Ascending aorta (tissue), 2 donors: ENCODE measurements around the gene ATRNL1. TPM values are rescaled to one million over a fixed set of nuclear protein-coding genes. Genes with fewer than 3 reads are reported as not detected.

Experiments
- DNase-seq, 2 donors: peaks; one replicate each; pipeline ENCODE4 v3.0.0-alpha.2; 2019; ENCODE audit warnings: low spot score in 2 of 2
- H3K27ac ChIP-seq, 2 donors: fragments of 200-600 bp; sonication (generic); one replicate each; pipeline ENCODE4 v1.5.1; 2016 to 2017; ENCODE audit warnings: mild to moderate bottlenecking in 1 of 2
- H3K27me3 ChIP-seq: fragments of 200-600 bp; sonication (generic); one replicate; pipeline ENCODE4 v1.5.1; 2017
- H3K36me3 ChIP-seq, 2 donors: fragments of 200-600 bp; sonication (generic); one replicate each; pipeline ENCODE4 v1.5.1; 2016
- H3K4me1 ChIP-seq, 2 donors: fragments of 200-600 bp; sonication (generic); one replicate each; pipeline ENCODE4 v1.5.1; 2016 to 2017; ENCODE audit warnings: mild to moderate bottlenecking in 1 of 2
- H3K4me3 ChIP-seq, 2 donors: fragments of 200-600 bp; sonication (generic); one replicate each; pipeline ENCODE4 v1.5.1; 2016 to 2017; ENCODE audit warnings: mild to moderate bottlenecking in 1 of 2
- H3K9me3 ChIP-seq, 2 donors: fragments of 200-600 bp; sonication (generic); one replicate each; pipeline ENCODE4 v1.5.1; 2016
- intact Hi-C: fragments of 100-400 bp; cut with DNase I; formaldehyde crosslinking; loops from one replicate; pipeline ENCODE4 v1.15.1; 2023
- total RNA-seq: library from RNA; depleted of rRNA; stranded (reverse); fragments of >200 nt; gene quantifications from one replicate; pipeline ENCODE4 v1.1.0, GENCODE V29; 2016
- TF ChIP-seq, protein P1 (sequence below), 3 experiments: fragments of 200-600 bp in 2 of 3; fragments of 450-650 bp in 1 of 3; sonication (generic) in 2 of 3; IDR thresholded peaks; one replicate each; pipeline ENCODE4 v1.5.1; 2016 to 2019; ENCODE audit warnings: antibody characterized with exemption in 3 of 3, mild to moderate bottlenecking in 1 of 3, moderate library complexity in 1 of 3

ATRNL1 gene
- total RNA-seq, 1 donor from 2014 or later: 15.4 TPM

DNA sequence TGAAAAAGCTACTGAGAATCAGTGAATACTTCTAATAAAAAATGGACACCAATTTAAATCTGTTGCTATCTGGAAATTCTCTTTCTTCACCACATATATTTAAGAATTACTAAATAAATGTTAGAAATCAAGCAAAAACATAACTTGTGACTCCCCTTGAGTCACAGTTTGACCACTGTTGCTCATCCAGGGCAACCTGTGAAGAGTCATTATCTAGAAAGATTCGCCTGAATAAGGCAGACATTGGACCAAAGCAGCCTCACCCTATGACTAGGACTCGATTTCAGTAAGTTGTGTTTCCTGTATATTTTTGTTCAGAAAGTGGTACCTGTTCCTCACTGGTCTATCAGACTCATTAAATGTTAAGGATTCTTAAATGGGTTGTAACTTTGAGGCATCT lies 572.4 kb downstream of the ATRNL1 start:
- Histone ChIP-seq H3K9me3 (no peaks in the 10 kb centered on the region), H3K27ac (no peak overlapping the region), H3K27me3 (no peaks in the 10 kb centered on the region), H3K36me3 (no peaks in the 10 kb centered on the region), H3K4me3 (no peak overlapping the region), H3K4me1 (no peaks in the 10 kb centered on the region)
- no peak for DNase-seq
- intact Hi-C loops: no loop called here
- TF ChIP-seq, protein P1, sequence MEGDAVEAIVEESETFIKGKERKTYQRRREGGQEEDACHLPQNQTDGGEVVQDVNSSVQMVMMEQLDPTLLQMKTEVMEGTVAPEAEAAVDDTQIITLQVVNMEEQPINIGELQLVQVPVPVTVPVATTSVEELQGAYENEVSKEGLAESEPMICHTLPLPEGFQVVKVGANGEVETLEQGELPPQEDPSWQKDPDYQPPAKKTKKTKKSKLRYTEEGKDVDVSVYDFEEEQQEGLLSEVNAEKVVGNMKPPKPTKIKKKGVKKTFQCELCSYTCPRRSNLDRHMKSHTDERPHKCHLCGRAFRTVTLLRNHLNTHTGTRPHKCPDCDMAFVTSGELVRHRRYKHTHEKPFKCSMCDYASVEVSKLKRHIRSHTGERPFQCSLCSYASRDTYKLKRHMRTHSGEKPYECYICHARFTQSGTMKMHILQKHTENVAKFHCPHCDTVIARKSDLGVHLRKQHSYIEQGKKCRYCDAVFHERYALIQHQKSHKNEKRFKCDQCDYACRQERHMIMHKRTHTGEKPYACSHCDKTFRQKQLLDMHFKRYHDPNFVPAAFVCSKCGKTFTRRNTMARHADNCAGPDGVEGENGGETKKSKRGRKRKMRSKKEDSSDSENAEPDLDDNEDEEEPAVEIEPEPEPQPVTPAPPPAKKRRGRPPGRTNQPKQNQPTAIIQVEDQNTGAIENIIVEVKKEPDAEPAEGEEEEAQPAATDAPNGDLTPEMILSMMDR (IDR thresholded peaks at IDR 0.05): no peak

DNA sequence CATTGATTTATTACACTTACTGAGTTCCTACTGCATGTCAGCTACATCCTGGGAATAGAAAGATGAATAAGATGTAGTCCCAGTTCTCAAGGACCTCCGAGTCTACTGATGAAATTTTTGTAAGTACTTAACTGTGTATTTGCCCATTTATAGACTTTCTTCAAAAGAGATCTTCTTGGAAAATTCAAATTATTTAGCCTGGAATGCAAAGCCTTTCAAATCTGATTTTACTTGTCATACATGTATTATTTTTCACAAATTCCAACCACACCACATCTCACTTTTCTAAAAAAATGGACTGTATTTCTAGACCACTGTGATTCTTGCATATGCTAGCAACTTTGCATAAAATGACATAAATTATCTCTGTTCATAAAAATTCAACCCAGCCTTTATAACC lies 581.3 kb downstream of the ATRNL1 start:
- H3K9me3 ChIP-seq: no peaks in the 10 kb centered on the region
- no peak overlapping the region for H3K4me3 ChIP-seq
- H3K4me1 ChIP-seq: no peaks in the 10 kb centered on the region
- intact Hi-C loops: no loop called here
- TF ChIP-seq, protein P1 (IDR thresholded peaks at IDR 0.05): no peak
- no peak overlapping the region for H3K27ac ChIP-seq
- DNase-seq: no peak
- H3K27me3 ChIP-seq: no peaks in the 10 kb centered on the region
- H3K36me3 ChIP-seq: no peaks in the 10 kb centered on the region

DNA sequence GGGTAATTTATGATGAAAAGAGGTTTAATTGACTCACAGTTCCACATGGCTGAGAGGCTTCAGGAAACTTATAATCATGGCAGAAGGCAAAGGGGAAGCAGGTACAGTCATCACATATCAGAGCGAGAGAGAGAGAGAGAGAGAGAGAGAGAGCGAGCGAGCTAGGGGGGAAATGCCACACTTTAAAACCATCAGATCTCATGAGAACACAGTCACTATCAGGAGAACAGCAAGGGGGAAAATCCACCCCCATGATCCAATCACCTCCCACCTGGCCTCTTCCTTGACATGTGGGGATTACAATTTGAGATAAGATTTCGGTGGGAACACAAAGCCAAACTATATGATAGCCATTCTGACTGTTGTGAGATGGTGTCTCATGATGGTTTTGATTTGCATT lies 603.6 kb downstream of the ATRNL1 start:
- H3K27me3 ChIP-seq: no peaks in the 10 kb centered on the region
- no peaks in the 10 kb centered on the region for H3K9me3 ChIP-seq
- TF ChIP-seq, protein P1 (IDR thresholded peaks at IDR 0.05): no peak
- H3K27ac ChIP-seq: no peak overlapping the region
- no peaks in the 10 kb centered on the region for H3K4me1 ChIP-seq
- intact Hi-C loops: no loop called here
- no peak for DNase-seq
- no peak overlapping the region for H3K4me3 ChIP-seq
- no peaks in the 10 kb centered on the region for H3K36me3 ChIP-seq

DNA sequence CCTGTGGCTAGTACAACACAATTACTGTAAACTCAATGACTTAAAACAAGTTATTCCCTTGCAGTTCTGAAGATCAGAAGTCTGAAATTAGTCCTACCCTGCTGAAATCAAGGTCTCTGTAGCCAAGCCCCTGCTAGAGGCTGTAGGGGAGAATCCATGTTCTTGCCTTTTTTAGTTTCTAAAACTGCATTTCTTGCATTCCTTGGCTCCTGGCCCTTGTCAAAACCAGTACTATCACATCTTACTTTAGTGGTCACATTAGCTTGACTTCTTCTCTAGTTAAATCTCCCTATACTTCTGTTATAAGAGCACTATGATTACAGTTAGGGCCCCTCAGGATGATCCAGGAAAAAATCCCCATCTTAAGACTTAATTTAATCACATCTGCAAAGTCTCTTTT lies 612.9 kb downstream of the ATRNL1 start:
- TF ChIP-seq, protein P1 (IDR thresholded peaks at IDR 0.05): no peak
- Histone ChIP-seq H3K27ac (no peak overlapping the region), H3K9me3 (no peaks in the 10 kb centered on the region), H3K4me3 (no peak overlapping the region), H3K4me1 (no peaks in the 10 kb centered on the region), H3K36me3 (no peaks in the 10 kb centered on the region), H3K27me3 (no peaks in the 10 kb centered on the region)
- DNase-seq: no peak
- intact Hi-C loops: loop anchor here (1.0 to 10.0 kb wide), 3 partner anchors 229 to 679 kb away; no protein-coding TSS in a partner anchor

DNA sequence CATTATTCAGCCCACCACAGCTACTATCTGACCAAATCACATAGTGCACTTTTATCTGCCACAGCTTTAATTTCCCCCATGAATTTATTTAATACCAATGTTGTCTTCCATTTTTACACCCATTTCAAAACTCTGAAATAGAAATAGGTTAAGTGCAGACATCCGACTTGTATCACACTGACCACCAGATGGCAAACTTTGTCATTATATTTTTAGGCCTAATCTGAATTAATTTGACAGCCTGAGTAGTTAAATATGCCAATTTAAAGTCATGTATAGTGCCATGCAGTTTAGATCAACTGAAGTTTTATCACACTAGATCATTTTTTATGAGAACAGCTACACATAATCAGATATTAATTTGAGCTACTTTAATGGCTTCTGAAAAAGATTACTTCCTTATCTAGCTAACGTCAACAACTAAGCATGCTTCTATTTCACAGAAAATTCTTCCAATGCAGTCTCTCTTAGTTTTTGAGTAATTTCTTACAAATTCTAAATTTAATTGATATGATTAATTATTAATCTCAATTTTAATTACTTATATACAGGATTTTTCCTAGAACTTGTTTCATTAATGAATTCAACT lies 613.4 kb downstream of the ATRNL1 start:
- Histone ChIP-seq H3K27ac (no peak overlapping the region), H3K36me3 (no peaks in the 10 kb centered on the region), H3K9me3 (no peaks in the 10 kb centered on the region), H3K4me3 (no peak overlapping the region), H3K27me3 (no peaks in the 10 kb centered on the region), H3K4me1 (no peaks in the 10 kb centered on the region)
- TF ChIP-seq, protein P1 (IDR thresholded peaks at IDR 0.05): peak; percentile 29 to 62 (median 44)
- intact Hi-C loops: loop anchor here (1.0 to 10.0 kb wide), 3 partner anchors 228 to 678 kb away; no protein-coding TSS in a partner anchor
- no peak for DNase-seq

DNA sequence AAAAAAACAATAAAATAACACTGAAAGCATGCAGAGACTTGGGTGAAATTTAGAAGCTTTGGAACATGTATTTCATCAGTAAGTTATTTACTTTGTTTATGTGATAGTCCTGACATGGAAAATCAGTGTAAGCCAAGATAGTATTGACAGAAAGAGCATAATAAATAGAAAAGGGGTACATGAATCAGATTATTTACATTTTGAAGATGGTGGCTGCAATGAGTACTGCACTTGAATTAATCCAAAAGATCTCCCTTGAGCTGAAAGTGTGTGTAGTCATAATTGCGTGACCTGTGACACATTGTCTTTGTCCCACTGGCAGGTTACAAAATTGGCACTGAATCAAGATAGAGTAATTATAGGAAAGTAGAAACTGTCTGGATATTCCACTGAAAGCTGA lies 617.0 kb downstream of the ATRNL1 start:
- TF ChIP-seq, protein P1 (IDR thresholded peaks at IDR 0.05): no peak
- H3K4me1 ChIP-seq: no peaks in the 10 kb centered on the region
- intact Hi-C loops: no loop called here
- no peak overlapping the region for H3K4me3 ChIP-seq
- no peaks in the 10 kb centered on the region for H3K9me3 ChIP-seq
- H3K27ac ChIP-seq: no peak overlapping the region
- no peaks in the 10 kb centered on the region for H3K36me3 ChIP-seq
- DNase-seq: no peak
- no peaks in the 10 kb centered on the region for H3K27me3 ChIP-seq
